IMR-90 (cell line): ENCODE results near the gene MAN1C1. TPM values are rescaled to one million over a fixed set of nuclear protein-coding genes. Genes with fewer than 3 reads are reported as not detected.

Source experiments
- ATAC-seq: fragments of 200-7000 bp; cut with Tn5 transposase; 2 replicates; pipeline ENCODE4 v1.9.1; 2020; ENCODE audit warnings: low read depth, mild to moderate bottlenecking, moderate library complexity
- BruUV-seq: library from RNA; stranded (reverse); fragments of 400-500 nt; replicated peaks from 2 replicates; lab custom pipeline; 2021; lab: Mats Ljungman, UMichigan
- CTCF ChIA-PET: fragments of 300-600 bp; formaldehyde crosslinking; extraction: SDS; loops from one replicate; lab custom pipeline; 2021; ENCODE audit warnings: antibody characterized with exemption; lab: Yijun Ruan, JAX
- POLR2A ChIA-PET: fragments of 300-600 bp; sonication (Branson Sonifier 250); formaldehyde crosslinking; loops from one replicate; lab custom pipeline; 2022; ENCODE audit warnings: antibody characterized with exemption; ENCODE audit not compliant: unreplicated experiment; lab: Charles Lee
- DNase-seq: peaks from one replicate; pipeline ENCODE4 v3.0.0; 2013
- H2AFZ ChIP-seq: replicated peaks from 2 replicates; pipeline ENCODE3; 2013; ENCODE audit warnings: low read length, mild to moderate bottlenecking; ENCODE audit not compliant: poor library complexity
- H2AK5ac ChIP-seq: 2 replicates; pipeline ENCODE4 v1.6.1; 2013; ENCODE audit warnings: low read depth, low read length, inconsistent platforms
- H2AK9ac ChIP-seq: replicated peaks from 2 replicates; pipeline ENCODE3; 2013; ENCODE audit warnings: mild to moderate bottlenecking, low read depth, low read length, moderate library complexity; ENCODE audit not compliant: poor library complexity
- H2BK120ac ChIP-seq: 2 replicates; pipeline ENCODE4 v1.6.1; 2013; ENCODE audit warnings: low read depth, low read length, inconsistent platforms
- H2BK15ac ChIP-seq: 3 replicates; pipeline ENCODE4 v1.6.1; 2013; ENCODE audit warnings: low read depth, low read length, inconsistent platforms
- H2BK20ac ChIP-seq: 2 replicates; pipeline ENCODE4 v1.6.1; 2013; ENCODE audit warnings: low read depth, mild to moderate bottlenecking, inconsistent platforms, low read length, moderate library complexity
- H2BK5ac ChIP-seq: 2 replicates; pipeline ENCODE4 v1.6.1; 2013; ENCODE audit warnings: mild to moderate bottlenecking, low read depth, low read length, inconsistent platforms; ENCODE audit not compliant: poor library complexity, severe bottlenecking
- H3K14ac ChIP-seq: replicated peaks from 2 replicates; pipeline ENCODE4 v1.6.1; 2013; ENCODE audit warnings: low read depth, low read length, inconsistent platforms
- H3K18ac ChIP-seq: 2 replicates; pipeline ENCODE4 v1.6.1; 2013; ENCODE audit warnings: low read depth, low read length, control low read depth
- H3K23ac ChIP-seq: 2 replicates; pipeline ENCODE4 v1.6.1; 2013; ENCODE audit warnings: low read depth, low read length, inconsistent platforms
- H3K27ac ChIP-seq: 2 replicates; pipeline ENCODE4 v1.5.1; 2013; ENCODE audit warnings: mild to moderate bottlenecking, control low read depth, low read length; ENCODE audit not compliant: insufficient read depth
- H3K27me3 ChIP-seq: 2 replicates; pipeline ENCODE4 v1.6.1; 2013; ENCODE audit warnings: low read length; ENCODE audit not compliant: control insufficient read depth, insufficient read depth
- H3K36me3 ChIP-seq: 2 replicates; pipeline ENCODE4 v1.6.1; 2013; ENCODE audit warnings: low read length, mixed read lengths; ENCODE audit not compliant: control insufficient read depth, insufficient read depth
- H3K4ac ChIP-seq: 2 replicates; pipeline ENCODE4 v1.6.1; 2013; ENCODE audit warnings: low read depth, low read length, inconsistent platforms
- H3K4me1 ChIP-seq: 2 replicates; pipeline ENCODE4 v1.6.1; 2013; ENCODE audit warnings: low read length, mixed read lengths; ENCODE audit not compliant: control insufficient read depth, insufficient read depth
- H3K4me2 ChIP-seq: 2 replicates; pipeline ENCODE4 v1.6.1; 2013; ENCODE audit warnings: low read depth, mild to moderate bottlenecking, control low read depth, low read length, moderate library complexity
- H3K4me3 ChIP-seq: 2 replicates; pipeline ENCODE4 v1.5.1; 2013; ENCODE audit warnings: low read depth, mild to moderate bottlenecking, control low read depth, low read length, moderate library complexity; ENCODE audit not compliant: insufficient read depth
- H3K56ac ChIP-seq: 2 replicates; pipeline ENCODE4 v1.6.1; 2013; ENCODE audit warnings: low read length, inconsistent platforms; ENCODE audit not compliant: insufficient read depth; ENCODE audit errors: extremely low read depth
- H3K79me1 ChIP-seq, 2 experiments: 2 replicates each; pipeline ENCODE4 v1.6.1; 2013; ENCODE audit warnings: low read length in 2 of 2, inconsistent platforms in 1 of 2, low read depth in 1 of 2
- H3K9ac ChIP-seq: 2 replicates; pipeline ENCODE4 v1.6.1; 2013; ENCODE audit warnings: low read depth, low read length, control low read depth
- H3K9me1 ChIP-seq: 2 replicates; pipeline ENCODE4 v1.6.1; 2013; ENCODE audit warnings: low read length, inconsistent platforms; ENCODE audit not compliant: insufficient read depth
- H3K9me3 ChIP-seq: 2 replicates; pipeline ENCODE4 v1.6.1; 2013; ENCODE audit warnings: low read length; ENCODE audit not compliant: control insufficient read depth, insufficient read depth
- H4K20me1 ChIP-seq: 2 replicates; pipeline ENCODE4 v1.6.1; 2013; ENCODE audit warnings: low read length, inconsistent platforms; ENCODE audit not compliant: insufficient read depth
- H4K5ac ChIP-seq: 2 replicates; pipeline ENCODE4 v1.6.1; 2013; ENCODE audit warnings: mild to moderate bottlenecking, low read depth, low read length, control low read depth
- H4K8ac ChIP-seq, 2 experiments: 2 replicates each; pipeline ENCODE4 v1.6.1; 2013; ENCODE audit warnings: low read depth in 2 of 2, low read length in 2 of 2, control low read depth in 1 of 2, inconsistent platforms in 1 of 2
- H4K91ac ChIP-seq: 2 replicates; pipeline ENCODE4 v1.6.1; 2013; ENCODE audit warnings: low read depth, low read length, inconsistent platforms; ENCODE audit not compliant: insufficient read depth
- BHLHE40 ChIP-seq: fragments of 150-350 bp; IDR thresholded peaks from 2 replicates; pipeline ENCODE4 v1.6.1; 2016; ENCODE audit warnings: mild to moderate bottlenecking, low read depth, low read length
- FOS ChIP-seq: fragments of 150-350 bp; IDR thresholded peaks from 2 replicates; pipeline ENCODE4 v1.6.1; 2016; ENCODE audit warnings: low read depth, low read length
- MAZ ChIP-seq: IDR thresholded peaks from 2 replicates; pipeline ENCODE4 v1.6.1; 2012; ENCODE audit warnings: low read depth, mild to moderate bottlenecking, low read length, improper control_type of control experiment, moderate library complexity, borderline replicate concordance
- MXI1 ChIP-seq: IDR thresholded peaks from 2 replicates; pipeline ENCODE4 v1.6.1; 2012; ENCODE audit warnings: low read depth, mild to moderate bottlenecking, low read length, moderate library complexity, borderline replicate concordance
- NFE2L2 ChIP-seq: fragments of 150-350 bp; IDR thresholded peaks from 2 replicates; pipeline ENCODE4 v1.6.1; 2016; ENCODE audit warnings: low read depth, mild to moderate bottlenecking, low read length
- RAD21 ChIP-seq: IDR thresholded peaks from 2 replicates; pipeline ENCODE4 v1.6.1; 2012; ENCODE audit warnings: low read length, improper control_type of control experiment
- SMC3 ChIP-seq: fragments of 150-350 bp; IDR thresholded peaks from 2 replicates; pipeline ENCODE4 v1.6.1; 2016; ENCODE audit warnings: low read depth, mild to moderate bottlenecking, antibody characterized with exemption, low read length, moderate library complexity
- WGBS, 2 experiments: methylation state at CpG; one replicate each; pipeline versions ENCODE4 v1.1.5 to v1.1.7; 2013; ENCODE audit warnings: missing lambda C conversion rate in 2 of 2; ENCODE audit not compliant: insufficient read length in 1 of 2; ENCODE audit errors: extremely low coverage in 2 of 2; 5-methylcytosine and 5-hydroxymethylcytosine counted together
- dilution Hi-C: fragments of 300-500 bp; cut with HindIII; formaldehyde crosslinking; loops from one replicate; pipeline ENCODE4 v1.14.3; 2018; ENCODE audit warnings: low sequenced_read_pairs; ENCODE audit not compliant: unreplicated experiment
- in situ Hi-C: fragments of 300-500 bp; cut with MboI; formaldehyde crosslinking; loops from 3 replicates; pipeline ENCODE4 v1.14.3; 2019; ENCODE audit warnings: low sequenced_read_pairs, inconsistent platforms, mixed read lengths
- intact Hi-C: fragments of 100-400 bp; cut with micrococcal nuclease; formaldehyde crosslinking; loops from 2 replicates; pipeline ENCODE4 v1.10.0; 2022
- polyA plus RNA-seq, 3 experiments: library from polyadenylated mRNA; depleted of rRNA; stranded (reverse); fragments of >200 nt; gene quantifications; 2 replicates each; pipeline ENCODE4 v1.2.3, GENCODE V29; 2012; ENCODE audit warnings: low replicate concordance in 1 of 3
- total RNA-seq: library from RNA; depleted of rRNA; stranded (reverse); fragments of >200 nt; gene quantifications from 2 replicates; pipeline ENCODE4 v1.2.3, GENCODE V29; 2012
- TF ChIP-seq, protein P1 (sequence below): conservative IDR thresholded peaks from 2 replicates; pipeline ENCODE4 v1.5.1; 2012; ENCODE audit warnings: mild to moderate bottlenecking, low read depth, low read length, improper control_type of control experiment
- TF ChIP-seq, protein P2 (sequence below): fragments of 150-350 bp; IDR thresholded peaks from 2 replicates; pipeline ENCODE4 v1.6.1; 2016; ENCODE audit warnings: low read depth, mild to moderate bottlenecking, low read length, moderate library complexity, borderline replicate concordance
- TF ChIP-seq, protein P3 (sequence below): fragments of 150-350 bp; IDR thresholded peaks from 2 replicates; pipeline ENCODE4 v1.6.1; 2017; ENCODE audit warnings: mild to moderate bottlenecking, antibody characterized with exemption, low read length, low read depth

The MAN1C1 gene
- total and polyA plus RNA-seq, 2 of the 4 experiments (the other 2 are of a cell fraction) = 3.2 to 11.3 TPM

DNA sequence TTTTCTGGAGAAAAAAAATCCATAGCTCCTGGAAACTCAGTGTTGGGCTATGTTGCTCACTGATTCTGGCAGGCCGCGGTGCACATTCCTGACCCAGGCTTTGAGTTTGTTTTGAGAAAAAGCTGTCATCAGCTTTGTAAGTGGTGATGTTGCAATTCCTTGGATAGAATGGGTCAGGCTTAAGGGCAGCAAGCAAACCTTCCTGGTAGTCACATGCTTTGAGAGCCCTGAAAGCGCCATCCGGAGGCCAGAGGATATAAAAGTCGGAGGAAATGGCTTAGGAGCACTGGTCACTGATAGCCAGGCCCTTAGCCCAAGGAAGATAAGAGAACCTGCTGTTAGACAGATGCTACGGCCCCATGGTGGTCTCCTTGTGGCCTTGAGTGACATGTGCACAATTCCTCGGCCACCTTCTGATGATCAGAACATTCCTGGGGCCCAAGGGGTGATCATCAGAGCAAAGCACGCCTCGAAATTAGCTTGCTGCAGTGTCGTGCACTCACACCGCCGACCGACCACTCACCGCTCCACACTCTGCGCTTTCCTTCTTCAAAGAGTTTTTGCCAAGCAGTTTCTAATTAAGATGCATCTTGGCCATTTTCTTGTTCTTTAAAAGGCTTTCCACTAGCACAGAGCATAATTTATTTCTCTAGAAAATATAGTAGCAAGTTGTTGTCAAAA is 78.6 kb downstream of the MAN1C1 start (continued):
- TF ChIP-seq SMC3 (peak; percentile 45), NFE2L2 (peak; percentile 35; the same call in 1 of the 2 replicates)

DNA sequence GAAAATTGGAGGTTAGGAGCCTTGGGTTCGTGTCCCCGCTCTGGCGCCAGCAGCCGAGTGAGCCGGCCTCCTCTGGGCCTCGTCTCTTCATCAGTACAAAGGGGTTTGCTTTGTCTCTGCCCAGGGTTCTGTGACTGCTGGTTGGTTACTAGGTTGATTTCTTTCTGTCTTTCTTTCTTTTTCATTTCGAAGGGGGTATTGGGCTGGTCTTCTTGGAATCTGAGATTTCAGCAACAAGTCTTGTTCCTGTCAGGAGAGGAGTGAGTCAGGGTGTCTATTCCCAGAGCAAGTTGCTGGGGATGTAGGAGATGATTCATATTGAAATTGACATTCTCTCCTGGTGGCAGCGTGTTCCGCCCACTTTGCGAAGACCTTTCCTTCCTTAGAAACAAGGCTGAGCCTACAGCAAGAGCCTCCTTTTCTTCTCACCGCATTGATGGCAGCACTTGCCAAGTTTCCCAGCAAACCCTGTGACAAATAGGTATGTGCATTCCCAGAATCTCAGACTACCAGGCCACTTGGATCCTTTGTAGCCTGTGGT is 79.2 kb downstream of the MAN1C1 start:
- peak overlapping the region; percentile 96 for H2BK5ac ChIP-seq
- H3K9me1 ChIP-seq = peaks cover 27% of the 10 kb centered on the region
- H4K20me1 ChIP-seq = no peaks in the 10 kb centered on the region
- H4K91ac ChIP-seq = peak overlapping the region; percentile 97
- H3K27ac ChIP-seq = peak overlapping the region; percentile 96
- CTCF ChIA-PET = interaction anchor here (1.4 kb wide), 1 partner anchor 77 kb away, joined by 3 read pairs; no protein-coding TSS in a partner anchor
- H3K27me3 ChIP-seq = no peaks in the 10 kb centered on the region
- peak overlapping the region; percentile 93 for H3K23ac ChIP-seq
- H3K4ac ChIP-seq = peak overlapping the region; percentile 97
- peak overlapping the region; percentile 48 for H2AFZ ChIP-seq
- H3K14ac ChIP-seq = peak overlapping the region; percentile 96
- peak overlapping the region; percentile 95 for H2AK9ac ChIP-seq
- intact Hi-C loops (loop anchor here (1.0 to 2.0 kb wide), 2 partner anchors 15 to 79 kb away; partner anchors contain the start of gene MAN1C1), dilution Hi-C loops (no loop called here), in situ Hi-C loops (no loop called here)
- peak overlapping the region; percentile 97 for H3K18ac ChIP-seq
- H3K4me3 ChIP-seq = no peak overlapping the region
- H3K4me1 ChIP-seq = peaks cover 37% of the 10 kb centered on the region
- H2AK5ac ChIP-seq = peak overlapping the region; percentile 85
- peak overlapping the region; percentile 96 for H2BK20ac ChIP-seq
- peak overlapping the region; percentile 53 for H3K9ac ChIP-seq
- peak overlapping the region; percentile 45 to 96 for H4K8ac ChIP-seq
- H2BK120ac ChIP-seq = peak overlapping the region; percentile 99
- WGBS, 2 experiments = 65% methylated on average over 4 of the region's 11 CpGs; no CpG with 5 or more reads in 1 of the 2 experiments
- H4K5ac ChIP-seq = peak overlapping the region; percentile 98
- peak overlapping the region; percentile 72 for H3K56ac ChIP-seq
- POLR2A ChIA-PET = no interaction called here
- no peaks in the 10 kb centered on the region for H3K9me3 ChIP-seq
- no TSS peak for BruUV-seq
- H3K36me3 ChIP-seq = no peaks in the 10 kb centered on the region
- peak overlapping the region; percentile 90; the same call in 2 of the 3 replicates for H2BK15ac ChIP-seq
- peaks cover 0 to 30% of the 10 kb centered on the region in 2 experiments; a peak in 2 of 4 replicates for H3K79me1 ChIP-seq
- H3K4me2 ChIP-seq = peak overlapping the region; percentile 56
- peak; percentile 97 for DNase-seq
- ATAC-seq = peak; percentile 33
- TF ChIP-seq, protein P1, sequence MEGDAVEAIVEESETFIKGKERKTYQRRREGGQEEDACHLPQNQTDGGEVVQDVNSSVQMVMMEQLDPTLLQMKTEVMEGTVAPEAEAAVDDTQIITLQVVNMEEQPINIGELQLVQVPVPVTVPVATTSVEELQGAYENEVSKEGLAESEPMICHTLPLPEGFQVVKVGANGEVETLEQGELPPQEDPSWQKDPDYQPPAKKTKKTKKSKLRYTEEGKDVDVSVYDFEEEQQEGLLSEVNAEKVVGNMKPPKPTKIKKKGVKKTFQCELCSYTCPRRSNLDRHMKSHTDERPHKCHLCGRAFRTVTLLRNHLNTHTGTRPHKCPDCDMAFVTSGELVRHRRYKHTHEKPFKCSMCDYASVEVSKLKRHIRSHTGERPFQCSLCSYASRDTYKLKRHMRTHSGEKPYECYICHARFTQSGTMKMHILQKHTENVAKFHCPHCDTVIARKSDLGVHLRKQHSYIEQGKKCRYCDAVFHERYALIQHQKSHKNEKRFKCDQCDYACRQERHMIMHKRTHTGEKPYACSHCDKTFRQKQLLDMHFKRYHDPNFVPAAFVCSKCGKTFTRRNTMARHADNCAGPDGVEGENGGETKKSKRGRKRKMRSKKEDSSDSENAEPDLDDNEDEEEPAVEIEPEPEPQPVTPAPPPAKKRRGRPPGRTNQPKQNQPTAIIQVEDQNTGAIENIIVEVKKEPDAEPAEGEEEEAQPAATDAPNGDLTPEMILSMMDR = no peak
- TF ChIP-seq MXI1 (peak; percentile 51; the same call in 1 of the 2 replicates), MAZ (no peak), RAD21 (peak; percentile 21; the same call in 1 of the 2 replicates), NFE2L2 (no peak), FOS (peak; percentile 90), BHLHE40 (no peak)
- TF ChIP-seq, protein P2, sequence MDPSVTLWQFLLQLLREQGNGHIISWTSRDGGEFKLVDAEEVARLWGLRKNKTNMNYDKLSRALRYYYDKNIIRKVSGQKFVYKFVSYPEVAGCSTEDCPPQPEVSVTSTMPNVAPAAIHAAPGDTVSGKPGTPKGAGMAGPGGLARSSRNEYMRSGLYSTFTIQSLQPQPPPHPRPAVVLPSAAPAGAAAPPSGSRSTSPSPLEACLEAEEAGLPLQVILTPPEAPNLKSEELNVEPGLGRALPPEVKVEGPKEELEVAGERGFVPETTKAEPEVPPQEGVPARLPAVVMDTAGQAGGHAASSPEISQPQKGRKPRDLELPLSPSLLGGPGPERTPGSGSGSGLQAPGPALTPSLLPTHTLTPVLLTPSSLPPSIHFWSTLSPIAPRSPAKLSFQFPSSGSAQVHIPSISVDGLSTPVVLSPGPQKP = no peak
- TF ChIP-seq, protein P3, sequence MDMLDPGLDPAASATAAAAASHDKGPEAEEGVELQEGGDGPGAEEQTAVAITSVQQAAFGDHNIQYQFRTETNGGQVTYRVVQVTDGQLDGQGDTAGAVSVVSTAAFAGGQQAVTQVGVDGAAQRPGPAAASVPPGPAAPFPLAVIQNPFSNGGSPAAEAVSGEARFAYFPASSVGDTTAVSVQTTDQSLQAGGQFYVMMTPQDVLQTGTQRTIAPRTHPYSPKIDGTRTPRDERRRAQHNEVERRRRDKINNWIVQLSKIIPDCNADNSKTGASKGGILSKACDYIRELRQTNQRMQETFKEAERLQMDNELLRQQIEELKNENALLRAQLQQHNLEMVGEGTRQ = no peak
